SK-N-SH (cell line): ENCODE measurements around the gene NLRP4. TPM values are rescaled to one million over a fixed set of nuclear protein-coding genes. Genes with fewer than 3 reads are reported as not detected.

ENCODE experiments used
- CTCF ChIA-PET: fragments of 300-600, 350-600 bp; formaldehyde crosslinking; extraction: SDS; loops from one replicate; lab custom pipeline; 2021; lab: Yijun Ruan, JAX
- POLR2A ChIA-PET: fragments of 350-600 bp; sonication (Branson Sonifier 250); formaldehyde crosslinking; extraction: SDS; loops from one replicate; lab custom pipeline; 2020; ENCODE audit warnings: antibody characterized with exemption, inconsistent platforms; lab: Yijun Ruan, JAX
- DNase-seq: peaks from one replicate; pipeline ENCODE4 v3.0.0; 2012
- H2AFZ ChIP-seq: fragments of 200-600 bp; sonication (generic); 2 replicates; pipeline ENCODE4 v1.8.1; 2016; ENCODE audit warnings: antibody characterized with exemption, mild to moderate bottlenecking, low read depth
- H3F3A ChIP-seq: fragments of 200-600 bp; sonication (generic); replicated peaks from 2 replicates; pipeline ENCODE3; 2016; ENCODE audit warnings: antibody characterized with exemption, mild to moderate bottlenecking; ENCODE audit not compliant: insufficient read depth
- H3K27ac ChIP-seq, 2 experiments: fragments of 200-500 bp in 1 of 2; fragments of 200-600 bp in 1 of 2; sonication (Bioruptor generic) in 1 of 2; sonication (generic), shearing (Covaris generic) in 1 of 2; 2 replicates each; pipeline versions ENCODE4 v1.5.1 to v1.6.1; 2014 to 2016; ENCODE audit warnings: low read depth in 2 of 2, inconsistent platforms in 1 of 2, low read length in 1 of 2, mild to moderate bottlenecking in 1 of 2, mixed read lengths in 1 of 2
- H3K27me3 ChIP-seq: fragments of 200-600 bp; sonication (generic), shearing (Covaris generic); 2 replicates; pipeline ENCODE4 v1.6.1; 2016; ENCODE audit warnings: mixed run types; ENCODE audit not compliant: insufficient read depth
- H3K36me3 ChIP-seq, 2 experiments: fragments of 200-500 bp in 1 of 2; fragments of 200-600 bp in 1 of 2; sonication (Bioruptor generic) in 1 of 2; sonication (generic) in 1 of 2; replicated peaks in 1 of 2; 2 replicates each; pipeline versions ENCODE3 to v1.5.1; 2014 to 2016; ENCODE audit warnings: low read length in 1 of 2, mild to moderate bottlenecking in 1 of 2; ENCODE audit not compliant: insufficient read depth in 2 of 2, control insufficient read depth in 1 of 2
- H3K4me1 ChIP-seq, 2 experiments: fragments of 200-500 bp in 1 of 2; fragments of 200-600 bp in 1 of 2; sonication (Bioruptor generic) in 1 of 2; sonication (generic), shearing (Covaris generic) in 1 of 2; 2 replicates each; pipeline versions ENCODE4 v1.5.1 to v1.6.1; 2014 to 2016; ENCODE audit warnings: low read depth in 1 of 2, low read length in 1 of 2, mixed run types in 1 of 2; ENCODE audit not compliant: insufficient read depth in 2 of 2, control insufficient read depth in 1 of 2
- H3K4me2 ChIP-seq: fragments of 200-600 bp; sonication (generic), shearing (Covaris generic); 2 replicates; pipeline ENCODE4 v1.6.1; 2017; ENCODE audit warnings: mixed run types
- H3K4me3 ChIP-seq, 2 experiments: fragments of 200-500 bp in 1 of 2; fragments of 200-600 bp in 1 of 2; sonication (Bioruptor generic) in 1 of 2; sonication (generic), shearing (Covaris generic) in 1 of 2; 2 replicates each; pipeline versions ENCODE4 v1.5.1 to v1.8.1; 2014 to 2016; ENCODE audit warnings: low read depth in 2 of 2, inconsistent platforms in 1 of 2, low read length in 1 of 2, mild to moderate bottlenecking in 1 of 2, mixed read lengths in 1 of 2, moderate library complexity in 1 of 2
- H3K79me2 ChIP-seq: fragments of 200-600 bp; sonication (generic); 2 replicates; pipeline ENCODE4 v1.8.1; 2017; ENCODE audit warnings: mild to moderate bottlenecking; ENCODE audit not compliant: insufficient read depth
- H3K9ac ChIP-seq: fragments of 200-600 bp; sonication (generic); 2 replicates; pipeline ENCODE4 v1.6.1; 2017; ENCODE audit warnings: mixed run types
- H3K9me2 ChIP-seq: fragments of 200-600 bp; sonication (generic); 2 replicates; pipeline ENCODE4 v1.6.1; 2017; ENCODE audit warnings: mixed run types
- H3K9me3 ChIP-seq: fragments of 200-600 bp; sonication (generic); 2 replicates; pipeline ENCODE4 v1.6.1; 2017; ENCODE audit warnings: mixed run types, mild to moderate bottlenecking, moderate library complexity
- H4K20me1 ChIP-seq: fragments of 200-600 bp; sonication (generic); 2 replicates; pipeline ENCODE4 v1.6.1; 2017; ENCODE audit warnings: mild to moderate bottlenecking, mixed run types; ENCODE audit not compliant: insufficient read depth
- CHD2 ChIP-seq: fragments of 150-350 bp; IDR thresholded peaks from 2 replicates; pipeline ENCODE4 v1.6.1; 2018; ENCODE audit warnings: low read length; ENCODE audit not compliant: partially characterized antibody
- ELF1 ChIP-seq: IDR thresholded peaks from 2 replicates; pipeline ENCODE4 v1.4.0; 2012
- EP300 ChIP-seq, 2 experiments: IDR thresholded peaks; 2 replicates each; pipeline versions ENCODE4 v1.4.0 to v1.6.1; 2012; ENCODE audit warnings: borderline replicate concordance in 1 of 2, low read depth in 1 of 2, low read length in 1 of 2
- FOSL2 ChIP-seq: IDR thresholded peaks from 2 replicates; pipeline ENCODE4 v1.4.0; 2012; ENCODE audit warnings: low read depth, mild to moderate bottlenecking, moderate library complexity, borderline replicate concordance
- FOXJ3 ChIP-seq: sonication (generic); formaldehyde crosslinking; IDR thresholded peaks from 2 replicates; pipeline ENCODE4 v1.5.1; 2020; ENCODE audit warnings: mild to moderate bottlenecking, missing genetic modification reagents
- GABPA ChIP-seq: IDR thresholded peaks from 2 replicates; pipeline ENCODE4 v1.4.0; 2012; ENCODE audit warnings: low read depth, mild to moderate bottlenecking
- GATA2 ChIP-seq: sonication (generic); formaldehyde crosslinking; IDR thresholded peaks from 2 replicates; pipeline ENCODE4 v1.5.0; 2020; ENCODE audit warnings: mild to moderate bottlenecking, missing genetic modification reagents
- JUND ChIP-seq: IDR thresholded peaks from 2 replicates; pipeline ENCODE4 v1.4.0; 2012
- MAX ChIP-seq: IDR thresholded peaks from 2 replicates; pipeline ENCODE4 v1.4.0; 2012; ENCODE audit warnings: low read depth
- MEF2A ChIP-seq: IDR thresholded peaks from 2 replicates; pipeline ENCODE4 v1.4.0; 2012; ENCODE audit warnings: low read depth, borderline replicate concordance
- MXI1 ChIP-seq: IDR thresholded peaks from 2 replicates; pipeline ENCODE4 v1.6.1; 2012; ENCODE audit warnings: mild to moderate bottlenecking, low read depth, low read length, improper control_type of control experiment
- NRF1 ChIP-seq: IDR thresholded peaks from 2 replicates; pipeline ENCODE4 v1.6.1; 2012; ENCODE audit warnings: low read depth, mild to moderate bottlenecking, low read length
- PBX3 ChIP-seq: IDR thresholded peaks from 2 replicates; pipeline ENCODE4; 2012
- POLR2AphosphoS5 ChIP-seq: IDR thresholded peaks from 2 replicates; pipeline ENCODE4 v1.6.1; 2012; ENCODE audit warnings: low read depth, low read length
- RAD21 ChIP-seq: IDR thresholded peaks from 2 replicates; pipeline ENCODE4 v1.6.1; 2012; ENCODE audit warnings: mild to moderate bottlenecking, low read length
- RXRA ChIP-seq: IDR thresholded peaks from 2 replicates; pipeline ENCODE4 v1.4.0; 2012; ENCODE audit warnings: low read depth, mild to moderate bottlenecking, borderline replicate concordance
- SIN3A ChIP-seq: IDR thresholded peaks from 2 replicates; pipeline ENCODE4 v1.6.1; 2012; ENCODE audit warnings: low read depth, mild to moderate bottlenecking, low read length, moderate library complexity, borderline replicate concordance
- TAF1 ChIP-seq: IDR thresholded peaks from 2 replicates; pipeline ENCODE4 v1.6.1; 2012; ENCODE audit warnings: low read depth, mild to moderate bottlenecking, low read length, moderate library complexity, borderline replicate concordance
- TCF12 ChIP-seq: IDR thresholded peaks from 2 replicates; pipeline ENCODE4 v1.4.0; 2012
- TEAD4 ChIP-seq: IDR thresholded peaks from 2 replicates; pipeline ENCODE4 v1.4.0; 2012; ENCODE audit warnings: mild to moderate bottlenecking, borderline replicate concordance; ENCODE audit not compliant: insufficient read depth
- WGBS: methylation state at CpG from one replicate; pipeline ENCODE4 v1.1.6; 2017; ENCODE audit warnings: low lambda C conversion rate; 5-methylcytosine and 5-hydroxymethylcytosine counted together
- polyA plus RNA-seq, 3 experiments: library from polyadenylated mRNA; depleted of rRNA; stranded (reverse); fragments of >200 nt; gene quantifications; 2 replicates each; pipeline ENCODE4 v1.2.3, GENCODE V29; 2012
- TF ChIP-seq, protein P1 (sequence below): IDR thresholded peaks from 2 replicates; pipeline ENCODE4 v1.4.0; 2012; ENCODE audit warnings: low read depth, borderline replicate concordance
- TF ChIP-seq, protein P2 (sequence below): fragments of 150-350 bp; IDR thresholded peaks from 2 replicates; pipeline ENCODE4 v1.6.1; 2016; ENCODE audit warnings: mild to moderate bottlenecking, low read depth, low read length
- TF ChIP-seq, protein P3 (sequence below): fragments of 150-350 bp; IDR thresholded peaks from 2 replicates; pipeline ENCODE4 v1.6.1; 2017; ENCODE audit warnings: antibody characterized with exemption, low read length, low read depth, borderline replicate concordance

The NLRP4 gene
- polyA plus RNA-seq, 1 of the 3 experiments (the other 2 are of a cell fraction) = 0.02 TPM

DNA sequence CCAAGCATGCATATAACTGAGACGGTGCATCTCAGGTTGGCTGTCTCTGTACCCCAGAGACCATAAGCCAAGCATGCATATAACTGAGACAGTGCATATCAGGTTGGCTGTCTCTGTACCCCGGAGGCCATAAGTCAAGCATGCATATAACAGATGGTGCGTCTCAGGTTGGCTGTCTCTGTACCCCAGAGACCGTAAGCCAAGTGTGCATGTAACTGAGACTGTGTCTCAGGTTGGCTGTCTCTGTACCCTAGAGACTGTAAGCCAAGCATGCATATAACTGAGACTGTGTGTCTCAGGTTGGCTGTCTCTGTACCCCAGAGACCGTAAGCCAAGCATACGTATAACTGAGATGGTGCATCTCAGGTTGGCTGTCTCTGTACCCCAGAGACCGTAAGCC is 30.8 kb downstream of the NLRP4 start (continued):
- TF ChIP-seq, protein P1, sequence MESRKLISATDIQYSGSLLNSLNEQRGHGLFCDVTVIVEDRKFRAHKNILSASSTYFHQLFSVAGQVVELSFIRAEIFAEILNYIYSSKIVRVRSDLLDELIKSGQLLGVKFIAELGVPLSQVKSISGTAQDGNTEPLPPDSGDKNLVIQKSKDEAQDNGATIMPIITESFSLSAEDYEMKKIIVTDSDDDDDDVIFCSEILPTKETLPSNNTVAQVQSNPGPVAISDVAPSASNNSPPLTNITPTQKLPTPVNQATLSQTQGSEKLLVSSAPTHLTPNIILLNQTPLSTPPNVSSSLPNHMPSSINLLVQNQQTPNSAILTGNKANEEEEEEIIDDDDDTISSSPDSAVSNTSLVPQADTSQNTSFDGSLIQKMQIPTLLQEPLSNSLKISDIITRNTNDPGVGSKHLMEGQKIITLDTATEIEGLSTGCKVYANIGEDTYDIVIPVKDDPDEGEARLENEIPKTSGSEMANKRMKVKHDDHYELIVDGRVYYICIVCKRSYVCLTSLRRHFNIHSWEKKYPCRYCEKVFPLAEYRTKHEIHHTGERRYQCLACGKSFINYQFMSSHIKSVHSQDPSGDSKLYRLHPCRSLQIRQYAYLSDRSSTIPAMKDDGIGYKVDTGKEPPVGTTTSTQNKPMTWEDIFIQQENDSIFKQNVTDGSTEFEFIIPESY = no peak
- TF ChIP-seq MEF2A = no peak
- no peak for TF ChIP-seq FOXJ3
- TF ChIP-seq RAD21 = no peak
- no peak for TF ChIP-seq MXI1
- TF ChIP-seq CHD2 = no peak
- TF ChIP-seq FOSL2 = no peak
- TF ChIP-seq NRF1 = no peak

GRCh38 chr19:55870736-55871135 is 34.4 kb downstream of the NLRP4 start:
- no peak overlapping the region for H3K27ac ChIP-seq
- WGBS = 5% methylated on average over 11 of the region's 11 CpGs
- H3K27me3 ChIP-seq = peaks cover 22% of the 10 kb centered on the region; the same call in 1 of the 2 replicates
- no peaks in the 10 kb centered on the region for H3F3A ChIP-seq
- H3K79me2 ChIP-seq = no peaks in the 10 kb centered on the region
- H2AFZ ChIP-seq = no peak overlapping the region
- H3K9ac ChIP-seq = no peak overlapping the region
- H3K9me2 ChIP-seq = no peaks in the 10 kb centered on the region
- ChIA-PET POLR2A (no interaction called here), CTCF (no interaction called here)
- no peaks in the 10 kb centered on the region for H4K20me1 ChIP-seq
- no peak overlapping the region for H3K4me3 ChIP-seq
- no peaks in the 10 kb centered on the region for H3K4me1 ChIP-seq
- H3K9me3 ChIP-seq = no peaks in the 10 kb centered on the region
- DNase-seq = no peak
- TF ChIP-seq TCF12 (no peak), GABPA (no peak), JUND (no peak), FOSL2 (no peak)
- H3K4me2 ChIP-seq = no peak overlapping the region
- H3K36me3 ChIP-seq = no peaks in the 10 kb centered on the region

GRCh38 chr19:55877211-55877610 is 40.9 kb downstream of the NLRP4 start:
- Histone ChIP-seq H3K9me3 (no peaks in the 10 kb centered on the region), H3K27ac (no peak overlapping the region), H3K9ac (no peak overlapping the region), H3K4me1 (no peaks in the 10 kb centered on the region), H4K20me1 (no peaks in the 10 kb centered on the region), H2AFZ (no peak overlapping the region), H3K36me3 (no peaks in the 10 kb centered on the region), H3F3A (no peaks in the 10 kb centered on the region), H3K4me3 (no peak overlapping the region), H3K4me2 (no peak overlapping the region), H3K27me3 (peaks cover 16% of the 10 kb centered on the region; the same call in 1 of the 2 replicates), H3K79me2 (no peaks in the 10 kb centered on the region), H3K9me2 (no peaks in the 10 kb centered on the region)
- TF ChIP-seq PBX3 (no peak), EP300 (IDR thresholded peaks at IDR 0.05; ENCODE audit: borderline replicate concordance in 1 of 2, low read depth in 1 of 2, low read length in 1 of 2) (no peak), TAF1 (no peak), JUND (no peak), TEAD4 (no peak), SIN3A (no peak), CHD2 (no peak), RXRA (no peak), GABPA (no peak), POLR2AphosphoS5 (no peak), GATA2 (CRISPR knock-in tag) (no peak), NRF1 (no peak), FOSL2 (no peak), ELF1 (no peak), MAX (no peak)
- TF ChIP-seq, protein P2, sequence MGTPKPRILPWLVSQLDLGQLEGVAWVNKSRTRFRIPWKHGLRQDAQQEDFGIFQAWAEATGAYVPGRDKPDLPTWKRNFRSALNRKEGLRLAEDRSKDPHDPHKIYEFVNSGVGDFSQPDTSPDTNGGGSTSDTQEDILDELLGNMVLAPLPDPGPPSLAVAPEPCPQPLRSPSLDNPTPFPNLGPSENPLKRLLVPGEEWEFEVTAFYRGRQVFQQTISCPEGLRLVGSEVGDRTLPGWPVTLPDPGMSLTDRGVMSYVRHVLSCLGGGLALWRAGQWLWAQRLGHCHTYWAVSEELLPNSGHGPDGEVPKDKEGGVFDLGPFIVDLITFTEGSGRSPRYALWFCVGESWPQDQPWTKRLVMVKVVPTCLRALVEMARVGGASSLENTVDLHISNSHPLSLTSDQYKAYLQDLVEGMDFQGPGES = no peak
- TF ChIP-seq, protein P3, sequence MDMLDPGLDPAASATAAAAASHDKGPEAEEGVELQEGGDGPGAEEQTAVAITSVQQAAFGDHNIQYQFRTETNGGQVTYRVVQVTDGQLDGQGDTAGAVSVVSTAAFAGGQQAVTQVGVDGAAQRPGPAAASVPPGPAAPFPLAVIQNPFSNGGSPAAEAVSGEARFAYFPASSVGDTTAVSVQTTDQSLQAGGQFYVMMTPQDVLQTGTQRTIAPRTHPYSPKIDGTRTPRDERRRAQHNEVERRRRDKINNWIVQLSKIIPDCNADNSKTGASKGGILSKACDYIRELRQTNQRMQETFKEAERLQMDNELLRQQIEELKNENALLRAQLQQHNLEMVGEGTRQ = no peak
- POLR2A ChIA-PET = no interaction called here
- WGBS = 4% methylated on average over 3 of the region's 3 CpGs
- no peak for DNase-seq
- CTCF ChIA-PET = interaction anchor here (0.6 kb wide), 1 partner anchor 57 kb away, joined by 3 read pairs; no protein-coding TSS in a partner anchor
